GM15510 (cell line): ENCODE data around the gene DRG2.

Experiments used
- POLR2A ChIP-seq: IDR thresholded peaks from 3 replicates; pipeline ENCODE4 v1.6.1; 2011; ENCODE audit warnings: borderline replicate concordance; ENCODE audit not compliant: insufficient read length; ENCODE audit errors: extremely low read depth

Gene DRG2

DNA sequence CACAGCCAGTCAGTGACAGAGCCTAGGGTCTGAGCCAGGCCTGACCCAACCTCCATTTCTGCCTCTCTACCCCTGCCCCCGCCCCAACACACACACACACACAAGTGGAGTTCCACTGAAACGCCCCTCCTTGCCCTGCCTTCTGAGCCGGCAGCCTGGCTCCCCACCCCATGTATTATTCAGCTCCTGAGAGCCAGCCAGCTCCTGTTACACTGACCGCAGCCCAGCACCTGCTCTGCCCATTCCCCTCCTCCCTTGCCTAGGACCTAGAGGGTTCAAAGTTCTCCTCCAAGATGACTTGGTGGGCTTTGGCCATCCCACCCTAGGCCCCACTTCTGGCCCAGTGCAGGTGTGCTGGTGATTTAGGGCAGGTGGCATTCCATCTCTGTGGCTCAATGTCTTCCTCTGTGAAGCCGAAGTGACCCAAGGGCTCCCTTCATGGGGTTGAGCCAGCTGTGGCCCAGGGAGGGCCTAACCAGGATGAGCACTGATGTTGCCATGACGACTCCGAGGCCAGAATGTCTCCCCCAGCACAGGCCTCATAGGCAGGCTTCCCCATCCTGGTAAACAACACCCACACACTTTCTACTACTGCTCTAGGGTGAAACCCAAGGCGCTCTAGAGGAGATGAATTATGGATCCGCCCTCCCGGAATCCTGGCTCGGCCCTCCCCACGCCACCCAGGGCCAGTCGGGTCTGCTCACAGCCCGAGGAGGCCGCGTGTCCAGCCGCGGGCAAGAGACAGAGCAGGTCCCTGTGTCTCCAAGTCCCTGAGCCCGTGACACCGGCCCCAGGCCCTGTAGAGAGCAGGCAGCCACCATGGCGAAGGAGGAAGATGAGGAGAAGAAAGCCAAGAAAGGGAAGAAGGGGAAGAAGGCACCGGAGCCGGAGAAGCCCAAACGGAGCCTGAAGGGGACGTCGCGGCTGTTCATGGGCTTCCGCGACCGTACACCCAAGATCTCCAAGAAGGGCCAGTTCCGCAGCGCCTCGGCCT is 30.5 kb downstream of the DRG2 start:
- no peak for TF ChIP-seq POLR2A

DNA sequence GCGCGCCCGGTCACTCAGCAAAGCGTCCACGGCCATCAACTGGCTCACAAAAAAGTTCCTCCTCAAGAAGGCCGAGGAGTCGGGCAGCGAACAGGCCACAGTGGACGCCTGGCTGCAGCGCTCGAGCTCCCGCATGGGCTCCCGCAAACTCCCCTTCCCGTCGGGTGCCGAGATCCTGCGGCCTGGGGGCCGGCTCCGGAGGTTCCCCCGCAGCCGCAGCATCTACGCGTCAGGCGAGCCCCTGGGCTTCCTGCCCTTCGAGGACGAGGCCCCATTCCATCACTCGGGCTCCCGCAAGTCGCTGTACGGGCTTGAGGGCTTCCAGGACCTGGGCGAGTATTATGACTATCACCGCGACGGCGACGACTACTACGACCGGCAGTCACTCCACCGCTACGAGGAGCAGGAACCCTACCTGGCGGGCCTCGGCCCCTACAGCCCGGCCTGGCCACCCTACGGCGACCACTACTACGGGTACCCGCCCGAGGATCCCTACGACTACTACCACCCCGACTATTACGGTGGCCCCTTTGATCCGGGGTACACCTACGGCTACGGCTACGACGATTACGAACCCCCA is 31.5 kb downstream of the DRG2 start:
- no peak for TF ChIP-seq POLR2A

DNA sequence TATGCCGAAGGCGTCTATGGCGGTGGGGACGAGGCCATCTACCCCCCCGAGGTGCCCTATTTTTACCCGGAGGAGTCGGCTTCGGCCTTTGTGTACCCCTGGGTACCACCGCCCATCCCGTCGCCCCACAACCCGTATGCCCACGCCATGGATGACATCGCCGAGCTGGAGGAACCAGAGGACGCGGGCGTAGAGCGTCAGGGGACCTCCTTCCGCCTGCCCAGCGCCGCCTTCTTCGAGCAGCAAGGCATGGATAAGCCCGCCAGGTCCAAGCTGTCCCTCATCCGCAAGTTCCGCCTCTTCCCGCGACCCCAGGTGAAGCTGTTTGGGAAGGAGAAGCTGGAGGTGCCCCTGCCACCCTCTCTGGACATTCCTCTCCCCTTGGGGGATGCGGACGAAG is 32.2 kb downstream of the DRG2 start:
- no peak for TF ChIP-seq POLR2A

DNA sequence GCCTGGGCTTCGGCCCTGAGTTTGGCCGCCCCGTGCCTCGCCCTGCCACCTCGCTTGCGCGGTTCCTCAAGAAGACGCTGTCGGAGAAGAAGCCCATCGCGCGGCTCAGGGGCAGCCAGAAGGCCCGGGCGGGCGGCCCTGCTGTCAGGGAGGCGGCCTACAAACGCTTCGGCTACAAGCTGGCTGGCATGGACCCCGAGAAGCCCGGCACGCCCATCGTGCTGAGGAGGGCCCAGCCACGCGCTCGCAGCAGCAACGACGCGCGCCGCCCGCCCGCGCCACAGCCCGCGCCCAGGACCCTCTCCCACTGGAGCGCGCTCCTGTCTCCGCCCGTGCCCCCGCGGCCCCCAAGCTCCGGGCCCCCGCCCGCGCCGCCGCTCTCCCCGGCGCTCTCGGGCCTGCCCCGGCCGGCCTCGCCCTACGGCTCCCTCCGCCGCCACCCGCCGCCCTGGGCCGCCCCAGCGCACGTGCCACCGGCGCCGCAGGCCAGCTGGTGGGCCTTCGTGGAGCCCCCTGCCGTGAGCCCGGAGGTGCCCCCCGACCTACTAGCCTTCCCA is 32.8 kb downstream of the DRG2 start:
- TF ChIP-seq POLR2A, result no peak

DNA sequence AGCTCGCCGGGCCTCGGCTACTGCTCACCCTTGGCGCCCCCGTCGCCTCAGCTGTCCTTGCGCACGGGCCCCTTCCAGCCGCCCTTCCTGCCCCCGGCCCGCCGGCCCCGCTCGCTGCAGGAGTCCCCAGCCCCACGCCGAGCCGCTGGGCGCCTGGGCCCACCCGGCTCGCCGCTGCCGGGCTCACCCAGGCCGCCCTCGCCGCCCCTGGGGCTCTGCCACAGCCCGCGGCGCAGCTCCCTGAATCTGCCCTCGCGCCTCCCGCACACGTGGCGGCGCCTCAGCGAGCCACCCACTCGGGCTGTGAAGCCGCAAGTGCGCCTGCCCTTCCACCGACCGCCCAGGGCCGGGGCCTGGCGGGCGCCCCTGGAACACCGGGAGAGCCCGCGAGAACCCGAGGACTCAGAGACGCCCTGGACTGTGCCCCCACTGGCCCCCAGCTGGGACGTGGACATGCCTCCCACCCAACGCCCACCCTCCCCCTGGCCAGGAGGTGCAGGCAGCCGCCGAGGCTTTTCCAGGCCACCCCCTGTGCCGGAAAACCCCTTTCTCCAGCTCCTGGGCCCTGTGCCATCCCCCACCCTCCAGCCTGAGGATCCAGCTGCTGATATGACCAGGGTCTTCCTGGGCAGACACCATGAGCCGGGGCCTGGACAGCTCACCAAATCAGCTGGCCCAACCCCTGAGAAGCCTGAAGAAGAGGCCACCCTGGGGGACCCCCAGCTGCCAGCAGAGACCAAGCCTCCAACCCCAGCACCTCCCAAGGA is 33.6 kb downstream of the DRG2 start:
- TF ChIP-seq POLR2A, result no peak

DNA sequence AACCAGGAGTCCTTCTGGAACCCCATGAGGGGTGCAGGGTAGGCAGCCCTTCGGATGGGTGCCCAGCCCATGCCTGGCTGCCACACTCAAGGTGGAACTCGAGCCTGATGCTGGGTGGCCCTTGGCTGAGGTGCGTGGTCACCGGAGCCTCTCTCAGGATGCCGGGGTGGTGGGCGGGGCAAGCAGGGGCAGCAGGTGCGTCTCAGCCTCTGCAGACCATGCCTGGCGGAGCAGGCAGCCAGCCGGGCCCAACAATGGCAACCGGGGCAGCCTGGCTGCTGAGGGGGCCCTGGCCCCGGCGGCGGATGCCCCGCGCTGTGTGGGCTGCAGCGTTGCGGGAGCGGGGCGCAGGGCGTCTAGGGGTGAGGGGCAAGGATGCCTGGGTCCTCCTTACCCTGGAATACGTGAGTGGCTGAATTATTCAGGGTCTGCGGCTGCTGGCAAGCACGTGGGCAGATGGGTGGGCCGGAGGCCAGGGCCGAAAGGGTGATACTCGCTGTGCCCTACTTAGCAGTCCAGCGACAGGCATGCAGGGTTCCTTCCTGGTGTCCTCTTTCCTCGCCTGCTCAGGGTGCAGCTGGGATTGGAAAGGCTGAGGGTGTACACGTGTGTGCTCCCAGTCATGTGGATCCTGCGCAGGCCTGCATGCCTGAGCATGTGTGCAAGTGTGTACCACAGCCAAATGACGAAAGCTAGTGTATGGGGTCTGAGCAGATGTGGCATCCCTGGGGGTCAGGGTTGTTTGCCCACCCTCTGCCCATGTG is 35.4 kb downstream of the DRG2 start:
- no peak for TF ChIP-seq POLR2A

DNA sequence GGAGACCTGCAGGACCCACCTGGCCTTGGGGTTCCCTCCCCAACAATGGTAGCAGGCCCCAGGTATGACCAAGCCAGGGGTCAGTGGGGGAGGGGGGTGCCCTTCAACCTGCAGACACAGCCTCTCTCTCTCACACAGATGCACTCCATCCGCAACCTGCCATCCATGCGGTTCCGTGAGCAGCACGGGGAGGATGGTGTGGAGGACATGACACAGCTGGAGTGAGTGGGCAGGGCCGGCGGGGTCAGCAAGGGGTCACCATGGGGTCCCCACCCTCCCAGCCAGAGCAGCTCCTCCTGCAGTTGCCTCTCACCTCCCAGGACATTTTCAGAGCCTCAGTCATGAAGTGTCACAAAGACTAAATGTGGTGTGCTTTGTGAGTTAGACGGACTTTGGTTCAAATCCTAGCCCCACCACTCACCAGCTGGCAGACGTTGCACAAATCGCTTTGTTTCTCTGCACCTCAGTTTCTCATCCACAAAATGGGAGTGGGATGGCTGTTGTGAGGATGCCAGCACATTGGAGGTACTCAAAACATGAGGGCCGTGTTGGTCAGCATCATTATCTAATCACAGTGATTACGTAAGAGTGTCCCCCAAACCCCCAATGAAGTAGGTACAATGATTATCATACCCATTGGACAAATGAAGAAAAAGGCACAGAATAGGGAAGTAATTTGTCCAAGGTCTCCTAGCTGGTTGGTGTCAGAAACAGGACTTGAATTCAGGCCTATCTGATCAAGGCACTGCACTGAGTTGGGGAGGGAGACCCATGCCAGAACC is 36.8 kb downstream of the DRG2 start:
- no peak for TF ChIP-seq POLR2A

DNA sequence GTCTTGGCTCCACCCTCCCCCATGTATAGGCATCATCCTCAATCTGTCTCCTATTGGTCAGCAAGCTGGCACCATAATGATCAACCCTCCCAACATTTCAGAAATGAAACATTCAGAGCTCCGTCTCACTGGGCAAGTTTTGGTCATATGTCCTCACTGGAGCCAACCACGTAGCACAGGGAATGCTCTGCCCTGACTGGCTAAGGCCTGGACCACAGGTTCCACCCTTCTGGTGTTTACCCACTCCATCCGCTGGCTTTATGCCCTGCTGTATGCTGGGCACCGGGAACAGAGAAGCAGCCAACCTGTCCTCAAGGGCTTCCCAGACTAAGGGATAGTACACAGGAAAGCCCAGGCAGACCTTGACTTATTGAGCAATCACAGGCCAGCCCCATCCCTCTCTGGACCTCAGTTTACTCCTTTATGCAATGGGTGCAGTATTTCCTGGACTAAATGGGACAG is 41.3 kb downstream of the DRG2 start:
- no peak for TF ChIP-seq POLR2A

DNA sequence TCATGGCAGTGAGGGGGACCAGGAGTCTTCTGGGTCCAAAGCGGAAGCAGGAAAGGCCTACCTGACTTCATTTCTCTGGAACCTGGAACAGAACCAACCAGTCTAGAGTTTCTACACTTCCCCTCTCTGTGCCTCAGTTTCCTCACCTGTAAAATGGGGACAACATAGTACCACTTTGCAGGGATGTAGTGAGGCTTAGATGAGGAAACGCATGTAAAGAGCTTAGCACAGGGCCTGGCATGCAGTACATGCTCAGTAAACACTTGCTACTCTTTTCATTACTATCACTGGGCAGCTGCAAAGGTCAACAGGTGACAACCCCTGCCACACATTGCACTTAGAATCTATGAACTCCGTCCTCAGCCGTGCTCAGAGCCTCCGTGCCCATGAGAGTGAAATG is 45.0 kb downstream of the DRG2 start:
- TF ChIP-seq POLR2A, result no peak

DNA sequence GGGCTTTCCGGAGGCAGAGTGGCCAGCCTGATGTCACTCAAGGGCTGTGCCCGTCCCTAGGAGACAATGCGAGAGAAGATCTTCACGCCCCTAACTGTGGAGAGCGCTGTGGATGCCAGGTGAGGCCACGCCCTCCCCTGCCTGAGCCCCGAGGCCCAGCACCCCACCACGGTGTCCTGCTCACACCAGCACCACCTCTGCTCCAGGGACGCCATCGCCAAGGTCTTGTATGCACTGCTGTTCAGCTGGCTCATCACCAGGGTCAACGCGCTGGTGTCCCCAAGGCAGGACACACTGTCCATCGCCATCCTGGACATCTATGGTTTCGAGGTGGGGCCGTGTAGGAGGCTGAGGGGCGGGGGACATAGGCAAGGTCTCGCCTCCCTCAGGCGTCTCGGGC is 48.6 kb downstream of the DRG2 start:
- TF ChIP-seq POLR2A, result no peak

DNA sequence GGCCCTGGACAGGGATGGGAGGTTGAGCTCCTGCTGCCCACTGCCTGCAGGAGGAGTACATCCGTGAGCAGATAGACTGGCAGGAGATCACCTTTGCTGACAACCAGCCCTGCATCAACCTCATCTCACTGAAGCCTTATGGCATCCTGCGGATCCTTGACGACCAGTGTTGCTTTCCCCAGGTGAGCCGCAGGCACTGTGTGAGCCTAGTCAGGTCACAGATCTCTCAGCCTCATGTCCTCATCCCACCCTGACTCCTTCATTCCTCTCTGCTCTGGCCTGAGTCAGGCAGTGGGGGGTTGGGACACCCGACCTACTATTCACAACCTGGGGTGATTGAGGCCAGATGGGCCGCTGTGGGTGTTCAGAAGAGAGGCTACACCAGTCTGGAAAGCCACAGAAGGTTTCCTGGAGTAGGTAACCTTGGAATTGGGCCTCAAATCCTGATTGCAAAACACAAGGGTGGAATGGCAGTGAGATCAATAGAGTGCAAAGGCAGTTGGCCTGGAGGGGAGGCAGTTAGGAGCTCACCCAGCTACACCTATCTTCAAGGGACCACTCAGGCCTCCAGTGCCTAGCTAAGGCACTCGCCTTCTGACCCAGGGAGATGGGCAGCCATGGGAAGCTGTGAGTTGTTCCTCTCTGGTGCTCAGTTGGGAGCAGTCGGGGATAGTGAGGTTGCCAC is 50.5 kb downstream of the DRG2 start:
- no peak for TF ChIP-seq POLR2A

DNA sequence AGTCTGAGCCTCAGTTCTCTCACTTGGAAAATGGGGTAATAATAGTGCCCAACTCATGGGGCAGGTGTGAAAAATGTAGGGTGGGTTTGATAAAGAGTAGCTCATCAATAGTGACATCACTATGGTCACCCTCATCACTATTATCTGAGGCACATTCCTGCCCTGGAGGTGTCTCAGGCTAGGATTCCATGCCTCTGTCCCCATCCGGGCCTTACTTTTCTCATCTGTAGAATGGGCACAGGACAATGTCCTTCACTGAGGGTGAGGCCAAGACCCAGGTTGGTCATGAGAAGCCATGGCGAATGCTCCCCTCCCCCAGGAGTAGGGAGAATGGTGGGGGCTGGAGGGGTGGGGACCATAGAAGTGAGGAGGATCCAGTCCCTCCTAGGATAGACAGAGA is 51.3 kb downstream of the DRG2 start:
- no peak for TF ChIP-seq POLR2A

DNA sequence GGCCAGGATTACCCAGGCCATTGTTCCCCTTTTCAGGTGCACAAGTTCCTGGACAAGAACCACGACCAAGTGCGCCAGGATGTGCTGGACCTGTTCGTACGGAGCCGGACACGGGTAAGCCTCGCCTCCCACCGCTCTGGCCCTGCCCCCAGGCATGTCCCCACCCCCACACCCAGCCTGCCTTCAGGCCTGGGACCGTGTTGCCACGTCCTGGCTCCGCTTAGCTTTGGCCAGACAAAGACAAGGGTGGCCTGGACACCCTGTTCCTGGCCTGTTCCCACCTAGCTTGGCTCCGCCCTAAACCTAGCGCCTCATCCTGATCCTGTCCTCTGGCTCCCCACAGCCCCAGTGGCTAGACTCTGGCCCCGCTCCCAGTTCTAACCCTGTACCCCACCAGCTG is 51.8 kb downstream of the DRG2 start:
- TF ChIP-seq POLR2A, result no peak
